Lung (tissue), 12 donors: ENCODE measurements around the gene SPACA1. TPM values are rescaled to one million over a fixed set of nuclear protein-coding genes. Genes with fewer than 3 reads are reported as not detected.

ENCODE experiments used
- ATAC-seq: fragments of 200-7000 bp; cut with Tn5 transposase; one replicate; pipeline ENCODE4 v1.9.1; 2020; ENCODE audit warnings: moderate number of reproducible peaks; ENCODE audit not compliant: insufficient read depth, low FRiP score
- DNase-seq, 3 donors: peaks; one replicate each; pipeline ENCODE4 v3.0.0-alpha.2; 2013 to 2017
- H3K27ac ChIP-seq, 2 donors: one replicate each; pipeline ENCODE4 v1.5.1; 2013; ENCODE audit warnings: mild to moderate bottlenecking in 2 of 2, moderate library complexity in 2 of 2, control low read depth in 1 of 2, inconsistent platforms in 1 of 2, low read depth in 1 of 2, low read length in 1 of 2
- H3K27me3 ChIP-seq, 3 donors: one replicate each; pipeline ENCODE4 v1.5.1; 2013; ENCODE audit warnings: low read length in 2 of 3; ENCODE audit not compliant: control insufficient read depth in 3 of 3, insufficient read depth in 3 of 3
- H3K36me3 ChIP-seq, 4 donors: one replicate each; pipeline ENCODE4 v1.5.1; 2013; ENCODE audit warnings: low read length in 4 of 4, mild to moderate bottlenecking in 1 of 4, moderate library complexity in 1 of 4; ENCODE audit not compliant: control insufficient read depth in 4 of 4, insufficient read depth in 4 of 4
- H3K4me1 ChIP-seq, 5 donors: one replicate each; pipeline ENCODE4 v1.5.1; 2013; ENCODE audit warnings: low read length in 5 of 5, mild to moderate bottlenecking in 2 of 5, moderate library complexity in 1 of 5; ENCODE audit not compliant: control insufficient read depth in 5 of 5, insufficient read depth in 5 of 5
- H3K4me3 ChIP-seq: one replicate; pipeline ENCODE4 v1.5.1; 2013; ENCODE audit warnings: mild to moderate bottlenecking, control low read depth, moderate library complexity
- H3K9ac ChIP-seq, 2 donors: one replicate each; pipeline ENCODE4 v1.5.1; 2013; ENCODE audit warnings: low read length in 2 of 2, control low read depth in 1 of 2; ENCODE audit not compliant: insufficient read depth in 1 of 2
- H3K9me3 ChIP-seq, 4 donors: one replicate each; pipeline ENCODE4 v1.5.1; 2013; ENCODE audit warnings: low read length in 3 of 4, mild to moderate bottlenecking in 1 of 4, moderate library complexity in 1 of 4; ENCODE audit not compliant: control insufficient read depth in 4 of 4, insufficient read depth in 3 of 4
- WGBS, 2 donors: extraction: QIAGEN DNeasy Blood & Tissue Kit; methylation state at CpG; one replicate each; pipeline ENCODE4 v1.1.7; 2013; 5-methylcytosine and 5-hydroxymethylcytosine counted together
- polyA plus RNA-seq, 2 donors: library from polyadenylated mRNA; stranded (reverse); fragments of 200-250 nt; gene quantifications; one replicate each; pipeline ENCODE4 v1.2.1, GENCODE V29; 2013
- total RNA-seq, 2 donors: library from RNA; depleted of rRNA in 1 of 2; stranded (reverse); fragments of >200 nt in 1 of 2; gene quantifications; one replicate each; pipeline ENCODE4 v1.2.1, GENCODE V29; 2014 to 2021
- TF ChIP-seq, protein P1 (sequence below): IDR thresholded peaks from 2 replicates; pipeline ENCODE4 v1.5.1; 2012; ENCODE audit warnings: mild to moderate bottlenecking; ENCODE audit errors: control extremely low read depth, extremely low read depth
- donor health status: control.
- donor health status: control.
- donor health status: Bipolar disorder and iron deficiency.
- donor health status: healthy.
- donor health status: DM: yes; HTN: yes; CAD: no.

SPACA1 gene
- total and polyA plus RNA-seq, 4 donors = not detected

DNA sequence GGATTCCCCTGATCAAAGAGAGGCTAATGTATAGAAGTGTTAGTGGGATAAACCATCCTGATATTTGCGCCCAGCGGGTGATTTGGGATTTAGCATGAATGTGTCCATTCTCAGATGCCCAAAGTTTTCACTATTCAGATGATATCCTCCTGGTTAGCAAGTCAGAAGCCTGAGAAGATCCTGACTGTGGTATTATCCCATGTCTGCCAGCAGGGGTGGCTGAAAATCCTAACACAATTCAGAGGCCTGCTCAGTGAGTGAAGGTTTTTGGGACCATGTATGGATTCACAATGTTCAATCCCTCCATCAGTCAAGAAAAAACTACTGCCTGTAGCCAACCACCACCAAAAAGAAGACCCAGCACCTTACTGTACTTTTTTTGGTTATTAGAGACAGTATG lies 34.1 kb upstream of the SPACA1 start:
- TF ChIP-seq, protein P1, sequence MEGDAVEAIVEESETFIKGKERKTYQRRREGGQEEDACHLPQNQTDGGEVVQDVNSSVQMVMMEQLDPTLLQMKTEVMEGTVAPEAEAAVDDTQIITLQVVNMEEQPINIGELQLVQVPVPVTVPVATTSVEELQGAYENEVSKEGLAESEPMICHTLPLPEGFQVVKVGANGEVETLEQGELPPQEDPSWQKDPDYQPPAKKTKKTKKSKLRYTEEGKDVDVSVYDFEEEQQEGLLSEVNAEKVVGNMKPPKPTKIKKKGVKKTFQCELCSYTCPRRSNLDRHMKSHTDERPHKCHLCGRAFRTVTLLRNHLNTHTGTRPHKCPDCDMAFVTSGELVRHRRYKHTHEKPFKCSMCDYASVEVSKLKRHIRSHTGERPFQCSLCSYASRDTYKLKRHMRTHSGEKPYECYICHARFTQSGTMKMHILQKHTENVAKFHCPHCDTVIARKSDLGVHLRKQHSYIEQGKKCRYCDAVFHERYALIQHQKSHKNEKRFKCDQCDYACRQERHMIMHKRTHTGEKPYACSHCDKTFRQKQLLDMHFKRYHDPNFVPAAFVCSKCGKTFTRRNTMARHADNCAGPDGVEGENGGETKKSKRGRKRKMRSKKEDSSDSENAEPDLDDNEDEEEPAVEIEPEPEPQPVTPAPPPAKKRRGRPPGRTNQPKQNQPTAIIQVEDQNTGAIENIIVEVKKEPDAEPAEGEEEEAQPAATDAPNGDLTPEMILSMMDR = no peak
- no peaks in the 10 kb centered on the region for H3K27me3 ChIP-seq
- DNase-seq (no peak), ATAC-seq (no peak)
- no peaks in the 10 kb centered on the region for H3K36me3 ChIP-seq
- H3K27ac ChIP-seq = no peak overlapping the region
- no peaks in the 10 kb centered on the region for H3K4me1 ChIP-seq
- no peak overlapping the region for H3K9ac ChIP-seq
- 74 to 92% methylated on average over 2 of the region's 2 CpGs for WGBS, 2 donors
- no peak overlapping the region for H3K4me3 ChIP-seq
- no peaks in the 10 kb centered on the region for H3K9me3 ChIP-seq

DNA sequence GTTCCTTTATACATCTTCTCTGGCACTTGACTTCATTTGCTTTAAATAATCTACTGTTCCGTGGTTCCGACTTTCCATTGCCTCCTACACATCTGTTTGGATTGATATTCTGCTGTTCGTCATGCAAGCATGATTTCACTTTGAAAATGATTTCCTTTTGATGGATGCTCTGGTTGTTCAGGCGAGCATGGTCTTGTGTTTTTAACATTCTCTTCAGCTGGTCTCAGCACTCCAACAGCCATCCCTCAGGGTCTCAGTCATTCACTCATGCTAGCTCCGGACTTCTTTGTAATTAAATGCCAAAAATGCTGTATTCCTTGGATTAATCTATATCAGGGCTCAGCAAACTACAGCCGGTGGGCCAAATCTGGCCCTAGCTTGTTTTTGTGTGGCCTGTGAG lies 27.2 kb upstream of the SPACA1 start:
- Histone ChIP-seq H3K4me3 (no peak overlapping the region), H3K4me1 (no peaks in the 10 kb centered on the region), H3K9ac (no peak overlapping the region), H3K27ac (no peak overlapping the region), H3K9me3 (no peaks in the 10 kb centered on the region), H3K27me3 (no peaks in the 10 kb centered on the region), H3K36me3 (no peaks in the 10 kb centered on the region)
- TF ChIP-seq, protein P1 = no peak
- 79 to 87% methylated on average over 6 of the region's 6 CpGs for WGBS, 2 donors
- no peak for ATAC-seq
- DNase-seq = no peak

DNA sequence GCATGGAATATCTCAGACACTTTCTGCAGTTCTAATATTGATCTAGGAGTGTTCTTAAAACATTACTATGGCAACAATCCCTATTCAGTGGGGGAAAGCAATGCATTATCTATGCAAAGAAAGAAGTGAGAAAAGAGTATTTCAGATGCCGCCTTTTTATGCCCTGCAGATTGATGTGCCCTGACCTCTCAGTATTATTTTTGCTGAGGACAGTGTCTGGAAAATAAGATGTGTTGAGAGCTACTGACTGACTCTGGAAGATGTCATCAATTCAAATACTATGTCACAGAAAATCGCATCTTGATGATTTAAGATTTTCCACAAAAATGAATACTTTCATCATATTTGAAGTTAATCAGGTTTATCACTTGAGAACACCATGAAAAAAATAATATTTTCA lies 22.9 kb upstream of the SPACA1 start:
- H3K27me3 ChIP-seq = no peaks in the 10 kb centered on the region
- no peak for ATAC-seq
- H3K36me3 ChIP-seq = no peaks in the 10 kb centered on the region
- H3K9ac ChIP-seq = no peak overlapping the region
- DNase-seq = no peak
- WGBS, 2 donors = 77 to 87% methylated on average over 2 of the region's 2 CpGs
- TF ChIP-seq, protein P1 = no peak
- no peak overlapping the region for H3K27ac ChIP-seq
- H3K4me1 ChIP-seq = no peaks in the 10 kb centered on the region
- H3K4me3 ChIP-seq = no peak overlapping the region
- peaks cover 0 to 10% (median 0%) of the 10 kb centered on the region in 4 donors for H3K9me3 ChIP-seq

DNA sequence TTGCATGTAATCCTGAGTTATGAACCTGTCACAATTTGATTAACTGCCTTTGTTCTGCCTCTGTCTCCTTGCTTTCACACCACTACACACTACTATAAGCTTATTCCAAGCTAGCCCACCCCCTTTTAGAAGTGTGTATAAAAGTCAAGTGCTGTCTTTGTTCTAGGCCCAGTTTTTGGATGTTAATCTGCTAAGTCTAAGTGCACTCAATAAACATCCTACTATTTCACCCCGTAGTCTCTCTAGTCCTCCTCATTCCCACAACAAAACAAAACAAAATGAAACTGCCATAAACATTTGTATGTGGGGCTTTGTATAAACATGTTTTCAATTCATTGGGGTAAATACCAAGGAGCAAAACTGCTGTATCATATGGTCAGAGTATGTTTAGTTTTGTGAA lies 16.1 kb upstream of the SPACA1 start:
- Histone ChIP-seq H3K4me1 (no peaks in the 10 kb centered on the region), H3K27me3 (no peaks in the 10 kb centered on the region), H3K9me3 (peaks cover 0 to 15% (median 13%) of the 10 kb centered on the region in 4 donors), H3K27ac (no peak overlapping the region), H3K4me3 (no peak overlapping the region), H3K36me3 (no peaks in the 10 kb centered on the region), H3K9ac (no peak overlapping the region)
- no peak for ATAC-seq
- 89 to 90% methylated on average over 1 of the region's 1 CpG for WGBS, 2 donors
- TF ChIP-seq, protein P1 = no peak
- DNase-seq = no peak
